ENCODE measurements around the gene SH3BP4. TPM values are rescaled to one million over a fixed set of nuclear protein-coding genes. Genes with fewer than 3 reads are reported as not detected.

The SH3BP4 gene
- polyA plus RNA-seq, 1 donor (not counting 4 experiments of a cell fraction or from before 2014, with no cell fraction given) = 50.4 TPM

DNA sequence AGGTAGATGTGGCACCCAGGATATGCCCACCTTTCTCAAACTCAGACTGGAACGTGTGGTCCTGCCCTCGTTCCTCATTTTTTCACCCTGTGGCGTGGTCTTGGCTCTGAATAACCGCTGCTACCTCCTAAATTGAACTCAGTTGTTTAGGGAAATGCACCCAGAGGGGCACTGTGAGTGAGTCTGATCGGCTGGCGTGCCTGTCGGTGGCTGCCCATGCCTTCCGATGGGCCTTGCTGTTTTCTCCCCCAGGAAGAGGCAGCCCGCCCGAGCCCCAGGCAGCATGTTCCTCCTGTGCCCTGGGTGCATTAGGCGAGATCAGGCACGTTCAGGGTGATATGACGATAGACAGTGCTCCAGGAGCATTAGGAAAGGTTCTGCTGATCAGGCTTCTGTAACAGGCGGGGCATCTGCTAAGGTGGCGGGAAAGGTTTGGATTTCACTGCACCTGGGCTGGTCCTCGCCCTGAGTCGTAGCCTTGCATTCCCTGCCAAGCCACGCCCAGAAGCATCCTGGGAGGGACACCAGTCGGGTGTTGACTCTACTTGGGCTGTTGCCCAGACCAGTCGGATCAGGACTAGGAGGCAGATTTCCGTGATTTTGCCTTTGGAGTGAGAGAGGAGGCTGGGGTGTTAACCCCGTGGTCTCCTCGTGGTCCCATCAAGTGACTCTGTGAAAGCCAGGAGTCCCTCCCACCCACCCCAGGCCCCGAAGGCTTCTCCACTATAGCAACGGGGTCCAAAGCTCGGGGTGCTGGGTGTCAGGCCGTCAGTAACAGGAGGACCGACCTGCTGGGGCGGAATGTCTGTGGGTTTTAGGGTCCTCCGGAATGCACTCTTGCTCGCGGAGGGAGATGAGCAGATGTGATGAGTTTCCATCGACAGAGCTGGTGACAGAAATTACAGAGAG lies 75.1 kb downstream of the SH3BP4 start:
- no peaks in the 10 kb centered on the region for H3K9me3 ChIP-seq (ENCODE audit: control insufficient read depth, low read depth, low read length)
- H3K9ac ChIP-seq (ENCODE audit: control insufficient read depth, extremely low read depth, insufficient read depth, low read length) = peak overlapping the region; percentile 94
- FAIRE-seq (peak; percentile 99), DNase-seq (ENCODE audit: low read depth, low spot score) (peak; percentile 99)
- H3K27me3 ChIP-seq (ENCODE audit: control insufficient read depth, extremely low read depth, insufficient read depth, low read length) = no peaks in the 10 kb centered on the region
- no peak overlapping the region for H2AFZ ChIP-seq (ENCODE audit: control insufficient read depth, low read length)
- dilution Hi-C loops (cut with MboI; ENCODE audit: extremely low pct_ligation_motif_present, low sequenced_read_pairs) = no loop called here
- peaks cover 54% of the 10 kb centered on the region for H3K79me2 ChIP-seq (ENCODE audit: control insufficient read depth, insufficient read depth, low read length)
- H3K4me2 ChIP-seq (ENCODE audit: control insufficient read depth, extremely low read depth, insufficient read depth, low read depth, low read length) = peak overlapping the region; percentile 98
- H3K4me1 ChIP-seq (ENCODE audit: control insufficient read depth, extremely low read depth, insufficient read depth, low read length) = peaks cover 65% of the 10 kb centered on the region
- peaks cover 0 to 7% of the 10 kb centered on the region in 2 experiments for H3K36me3 ChIP-seq (ENCODE audit: control insufficient read depth in 2 of 2, extremely low read depth in 1 of 2, insufficient read depth in 2 of 2, low read length in 2 of 2)
- TF ChIP-seq EZH2 (IDR thresholded peaks at IDR 0.05; ENCODE audit: low read length) = no peak
- TF ChIP-seq, protein P1, sequence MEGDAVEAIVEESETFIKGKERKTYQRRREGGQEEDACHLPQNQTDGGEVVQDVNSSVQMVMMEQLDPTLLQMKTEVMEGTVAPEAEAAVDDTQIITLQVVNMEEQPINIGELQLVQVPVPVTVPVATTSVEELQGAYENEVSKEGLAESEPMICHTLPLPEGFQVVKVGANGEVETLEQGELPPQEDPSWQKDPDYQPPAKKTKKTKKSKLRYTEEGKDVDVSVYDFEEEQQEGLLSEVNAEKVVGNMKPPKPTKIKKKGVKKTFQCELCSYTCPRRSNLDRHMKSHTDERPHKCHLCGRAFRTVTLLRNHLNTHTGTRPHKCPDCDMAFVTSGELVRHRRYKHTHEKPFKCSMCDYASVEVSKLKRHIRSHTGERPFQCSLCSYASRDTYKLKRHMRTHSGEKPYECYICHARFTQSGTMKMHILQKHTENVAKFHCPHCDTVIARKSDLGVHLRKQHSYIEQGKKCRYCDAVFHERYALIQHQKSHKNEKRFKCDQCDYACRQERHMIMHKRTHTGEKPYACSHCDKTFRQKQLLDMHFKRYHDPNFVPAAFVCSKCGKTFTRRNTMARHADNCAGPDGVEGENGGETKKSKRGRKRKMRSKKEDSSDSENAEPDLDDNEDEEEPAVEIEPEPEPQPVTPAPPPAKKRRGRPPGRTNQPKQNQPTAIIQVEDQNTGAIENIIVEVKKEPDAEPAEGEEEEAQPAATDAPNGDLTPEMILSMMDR (optimal IDR thresholded peaks at IDR 0.05 in 1 of 3, IDR thresholded peaks at IDR 0.05 in 1 of 3, conservative IDR thresholded peaks at IDR 0.05 in 1 of 3; ENCODE audit: extremely low read depth in 1 of 3, insufficient read depth in 2 of 3, low read length in 3 of 3) = no peak
- H4K20me1 ChIP-seq (ENCODE audit: control insufficient read depth, extremely low read depth, insufficient read depth, low read length) = no peaks in the 10 kb centered on the region
- H3K4me3 ChIP-seq (ENCODE audit: control insufficient read depth in 2 of 3, extremely low read depth in 1 of 3, insufficient read depth in 2 of 3, low read depth in 1 of 3, low read length in 3 of 3) = peak overlapping the region in 2 of 3 experiments; percentile 47 to 74
- peaks cover 13% of the 10 kb centered on the region for H3K9me1 ChIP-seq (ENCODE audit: control insufficient read depth, extremely low read depth, insufficient read depth, low read length)
- H3K27ac ChIP-seq (ENCODE audit: control insufficient read depth, insufficient read depth, low read length) = peak overlapping the region; percentile 100

DNA sequence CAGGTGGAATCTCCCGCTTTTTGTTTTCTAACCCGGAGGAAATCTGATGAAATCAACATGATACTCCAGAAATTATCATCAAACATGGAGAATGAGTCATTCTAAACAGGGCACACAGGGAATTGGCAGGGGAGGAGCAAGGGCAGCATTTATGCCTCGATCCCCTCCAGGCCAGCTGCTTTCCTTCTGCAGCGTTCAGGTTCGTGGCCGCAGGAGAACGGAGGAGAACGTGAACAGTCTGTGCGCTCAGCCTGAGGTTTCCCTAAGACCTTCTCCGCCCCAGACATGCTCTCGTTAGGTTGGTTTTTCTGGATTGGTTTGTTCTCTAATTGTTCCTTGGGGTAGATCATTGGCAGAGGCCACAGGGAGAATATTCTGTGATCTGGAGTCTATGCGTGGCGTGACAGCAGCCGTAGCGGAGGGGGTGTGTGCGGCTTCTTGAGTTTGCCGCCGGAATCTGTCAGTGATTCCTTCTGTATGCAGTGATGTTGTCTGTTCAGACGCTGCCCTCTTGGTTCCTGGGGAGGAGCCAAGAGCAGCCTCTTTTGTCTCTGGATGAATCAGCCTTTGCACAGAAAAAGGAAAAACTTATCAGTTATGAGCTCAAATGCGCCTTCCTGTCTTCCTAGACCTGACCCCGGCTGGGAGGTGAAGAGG lies 75.9 kb downstream of the SH3BP4 start:
- Histone ChIP-seq H3K36me3 (ENCODE audit: control insufficient read depth in 2 of 2, extremely low read depth in 1 of 2, insufficient read depth in 2 of 2, low read length in 2 of 2) (peaks cover under 1 to 7% of the 10 kb centered on the region in 2 experiments), H3K79me2 (ENCODE audit: control insufficient read depth, insufficient read depth, low read length) (peaks cover 59% of the 10 kb centered on the region), H3K27ac (ENCODE audit: control insufficient read depth, insufficient read depth, low read length) (peak overlapping the region; percentile 100), H3K27me3 (ENCODE audit: control insufficient read depth, extremely low read depth, insufficient read depth, low read length) (no peaks in the 10 kb centered on the region), H3K9ac (ENCODE audit: control insufficient read depth, extremely low read depth, insufficient read depth, low read length) (peak overlapping the region; percentile 91), H2AFZ (ENCODE audit: control insufficient read depth, low read length) (no peak overlapping the region), H3K9me1 (ENCODE audit: control insufficient read depth, extremely low read depth, insufficient read depth, low read length) (peaks cover 13% of the 10 kb centered on the region), H3K4me3 (ENCODE audit: control insufficient read depth in 2 of 3, extremely low read depth in 1 of 3, insufficient read depth in 2 of 3, low read depth in 1 of 3, low read length in 3 of 3) (peak overlapping the region in 2 of 3 experiments; percentile 47 to 74), H3K9me3 (ENCODE audit: control insufficient read depth, low read depth, low read length) (no peaks in the 10 kb centered on the region), H3K4me2 (ENCODE audit: control insufficient read depth, extremely low read depth, insufficient read depth, low read depth, low read length) (peak overlapping the region; percentile 98), H4K20me1 (ENCODE audit: control insufficient read depth, extremely low read depth, insufficient read depth, low read length) (no peaks in the 10 kb centered on the region), H3K4me1 (ENCODE audit: control insufficient read depth, extremely low read depth, insufficient read depth, low read length) (peaks cover 58% of the 10 kb centered on the region)
- FAIRE-seq = peak; percentile 76
- TF ChIP-seq, protein P1 (optimal IDR thresholded peaks at IDR 0.05 in 1 of 3, IDR thresholded peaks at IDR 0.05 in 1 of 3, conservative IDR thresholded peaks at IDR 0.05 in 1 of 3; ENCODE audit: extremely low read depth in 1 of 3, insufficient read depth in 2 of 3, low read length in 3 of 3) = no peak
- no peak for TF ChIP-seq EZH2 (IDR thresholded peaks at IDR 0.05; ENCODE audit: low read length)
- dilution Hi-C loops (cut with MboI; ENCODE audit: extremely low pct_ligation_motif_present, low sequenced_read_pairs) = no loop called here
- DNase-seq (ENCODE audit: low read depth, low spot score) = no peak
